PC-3 (cell line): ENCODE results near the gene TTC39B. TPM values are rescaled to one million over a fixed set of nuclear protein-coding genes. Genes with fewer than 3 reads are reported as not detected.

ENCODE experiments used
- ATAC-seq: fragments of 200-7000 bp; cut with Tn5 transposase; 2 replicates; pipeline ENCODE4 v1.9.1; 2020; ENCODE audit warnings: mild to moderate bottlenecking, moderate library complexity
- BruUV-seq: library from RNA; stranded (reverse); fragments of 400-500 nt; replicated peaks from 2 replicates; lab custom pipeline; 2021; lab: Mats Ljungman, UMichigan
- CTCF ChIA-PET: fragments of 300-600 bp; sonication (Branson Sonifier 250); formaldehyde crosslinking; loops from one replicate; lab custom pipeline; 2022; ENCODE audit warnings: antibody characterized with exemption; lab: Charles Lee
- POLR2A ChIA-PET: fragments of 300-600 bp; sonication (Branson Sonifier 250); formaldehyde crosslinking; loops from one replicate; lab custom pipeline; 2022; ENCODE audit warnings: antibody characterized with exemption; ENCODE audit not compliant: unreplicated experiment; lab: Charles Lee
- DNase-seq: peaks from one replicate; pipeline ENCODE4 v3.0.0-alpha.2; 2015
- H2AFZ ChIP-seq: fragments of 300-600 bp; sonication (generic); 2 replicates; pipeline ENCODE4 v1.6.0; 2016; ENCODE audit warnings: antibody characterized with exemption, low read length
- H3F3A ChIP-seq: fragments of 300-600 bp; sonication (generic); one replicate; pipeline ENCODE4 v1.6.0; 2017; ENCODE audit warnings: antibody characterized with exemption, low read length, control low read depth, mild to moderate bottlenecking; ENCODE audit not compliant: unreplicated experiment
- H3K27ac ChIP-seq: fragments of 300-600 bp; sonication (generic); 2 replicates; pipeline ENCODE4 v1.5.1; 2016; ENCODE audit warnings: mild to moderate bottlenecking, low read length
- H3K27me3 ChIP-seq: fragments of 300-600 bp; sonication (generic); 2 replicates; pipeline ENCODE4 v1.6.1; 2016; ENCODE audit warnings: low read length, mixed read lengths
- H3K36me3 ChIP-seq: fragments of 300-600 bp; sonication (generic); 2 replicates; pipeline ENCODE4 v1.6.1; 2016; ENCODE audit warnings: low read depth, mixed run types, low read length, mixed read lengths
- H3K4me1 ChIP-seq: fragments of 300-600 bp; sonication (generic); 2 replicates; pipeline ENCODE4 v1.5.1; 2016; ENCODE audit warnings: low read length; ENCODE audit not compliant: insufficient read depth
- H3K4me2 ChIP-seq: fragments of 300-600 bp; sonication (generic); 2 replicates; pipeline ENCODE4 v1.6.0; 2016; ENCODE audit warnings: low read length
- H3K4me3 ChIP-seq: fragments of 300-600 bp; sonication (generic); 2 replicates; pipeline ENCODE4 v1.5.1; 2016; ENCODE audit warnings: mild to moderate bottlenecking, low read length, mixed read lengths
- H3K79me2 ChIP-seq: fragments of 300-600 bp; sonication (generic); 2 replicates; pipeline ENCODE4 v1.6.1; 2017; ENCODE audit warnings: low read length, mixed read lengths
- H3K9ac ChIP-seq: fragments of 300-600 bp; sonication (generic); 2 replicates; pipeline ENCODE4 v1.6.0; 2016; ENCODE audit warnings: mild to moderate bottlenecking, low read length
- H3K9me2 ChIP-seq: fragments of 300-600 bp; sonication (generic); replicated peaks from 2 replicates; pipeline ENCODE4 v1.6.1; 2016; ENCODE audit warnings: mixed run types, low read length, mixed read lengths
- H3K9me3 ChIP-seq: fragments of 300-600 bp; sonication (generic); 2 replicates; pipeline ENCODE4 v1.6.1; 2016; ENCODE audit warnings: low read length, mixed read lengths
- H4K20me1 ChIP-seq: fragments of 300-600 bp; sonication (generic); 2 replicates; pipeline ENCODE4 v1.6.1; 2016; ENCODE audit warnings: low read length, mixed read lengths
- EZH2 ChIP-seq: fragments of 300-600 bp; sonication (generic); IDR thresholded peaks from one replicate; pipeline ENCODE4 v1.6.1; 2017; ENCODE audit warnings: antibody characterized with exemption, mild to moderate bottlenecking, low read length; ENCODE audit not compliant: unreplicated experiment
- EZH2phosphoT487 ChIP-seq: fragments of 300-600 bp; sonication (generic); IDR thresholded peaks from 2 replicates; pipeline ENCODE4 v1.6.1; 2018; ENCODE audit warnings: mild to moderate bottlenecking, antibody characterized with exemption, low read length, borderline replicate concordance
- intact Hi-C: fragments of 100-400 bp; cut with micrococcal nuclease; formaldehyde crosslinking; loops from 2 replicates; pipeline ENCODE4 v1.9.0; 2023
- total RNA-seq: library from RNA; depleted of rRNA; stranded (reverse); fragments of >200 nt; gene quantifications from 2 replicates; pipeline ENCODE4 v1.2.3, GENCODE V29; 2014
- TF ChIP-seq, protein P1 (sequence below): fragments of 300-600 bp; sonication (generic); conservative IDR thresholded peaks from 2 replicates; pipeline ENCODE4 v1.5.1; 2017; ENCODE audit warnings: antibody characterized with exemption, low read depth, mild to moderate bottlenecking, low read length

TTC39B gene
- total RNA-seq, 1 experiment from 2014 or later = 1.5 TPM

DNA sequence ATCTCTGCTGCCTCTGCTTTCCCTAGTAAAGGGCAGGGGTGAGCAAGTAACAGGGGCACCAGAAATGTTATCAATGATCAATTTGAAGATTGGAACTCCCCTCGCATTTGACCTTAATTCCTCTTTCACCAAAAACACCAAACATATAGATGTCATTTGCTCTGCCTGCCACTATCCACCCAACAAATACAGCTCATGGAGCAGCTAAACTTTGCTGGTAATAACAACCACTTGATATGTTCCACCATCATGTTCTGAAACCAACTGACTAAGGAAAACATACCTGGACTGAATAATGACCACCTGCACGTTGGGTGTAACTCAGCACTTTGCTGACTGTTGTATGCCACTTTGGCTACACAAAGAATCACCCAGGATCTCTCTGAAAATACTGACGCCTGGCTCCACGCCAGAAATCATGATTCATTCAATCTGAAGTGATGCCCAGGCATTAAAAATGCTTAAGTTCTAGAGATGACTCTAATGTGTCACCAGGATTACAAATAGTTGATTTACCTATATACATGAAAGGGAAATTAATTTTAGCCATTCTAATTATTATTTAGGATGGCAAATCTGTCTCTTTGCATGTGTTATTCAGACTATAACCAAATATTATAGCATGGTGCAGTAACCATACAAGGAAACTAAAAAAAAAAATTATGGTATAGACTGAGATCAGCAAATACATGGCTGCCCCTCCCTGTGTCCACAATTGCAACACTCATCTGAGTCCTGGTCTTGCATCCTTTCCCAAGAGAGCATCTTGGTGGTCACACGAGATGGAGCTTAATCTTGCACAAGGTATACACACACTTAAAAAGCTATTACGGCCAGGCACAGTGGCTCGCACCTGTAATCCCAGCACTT, 43.1 kb upstream of the TTC39B start:
- Histone ChIP-seq H3K27ac (peak overlapping the region; percentile 62), H3K36me3 (no peaks in the 10 kb centered on the region), H3K27me3 (no peaks in the 10 kb centered on the region), H3K79me2 (no peaks in the 10 kb centered on the region), H3K9me3 (no peaks in the 10 kb centered on the region), H3K4me2 (0 out of 2 replicates have a peak overlapping the region, but pooled peaks have one; percentile 10), H3K4me1 (peaks cover 31% of the 10 kb centered on the region), H3F3A (no peaks in the 10 kb centered on the region), H3K4me3 (no peak overlapping the region), H2AFZ (no peak overlapping the region), H3K9me2 (no peaks in the 10 kb centered on the region), H4K20me1 (no peaks in the 10 kb centered on the region), H3K9ac (no peak overlapping the region)
- ChIA-PET POLR2A (no interaction called here), CTCF (interaction anchor here (0.5 kb wide), 1 partner anchor 46 kb away, joined by 5 read pairs; no protein-coding TSS in a partner anchor)
- ATAC-seq (peak; percentile 48), DNase-seq (peak; percentile 91)
- TF ChIP-seq, protein P1, sequence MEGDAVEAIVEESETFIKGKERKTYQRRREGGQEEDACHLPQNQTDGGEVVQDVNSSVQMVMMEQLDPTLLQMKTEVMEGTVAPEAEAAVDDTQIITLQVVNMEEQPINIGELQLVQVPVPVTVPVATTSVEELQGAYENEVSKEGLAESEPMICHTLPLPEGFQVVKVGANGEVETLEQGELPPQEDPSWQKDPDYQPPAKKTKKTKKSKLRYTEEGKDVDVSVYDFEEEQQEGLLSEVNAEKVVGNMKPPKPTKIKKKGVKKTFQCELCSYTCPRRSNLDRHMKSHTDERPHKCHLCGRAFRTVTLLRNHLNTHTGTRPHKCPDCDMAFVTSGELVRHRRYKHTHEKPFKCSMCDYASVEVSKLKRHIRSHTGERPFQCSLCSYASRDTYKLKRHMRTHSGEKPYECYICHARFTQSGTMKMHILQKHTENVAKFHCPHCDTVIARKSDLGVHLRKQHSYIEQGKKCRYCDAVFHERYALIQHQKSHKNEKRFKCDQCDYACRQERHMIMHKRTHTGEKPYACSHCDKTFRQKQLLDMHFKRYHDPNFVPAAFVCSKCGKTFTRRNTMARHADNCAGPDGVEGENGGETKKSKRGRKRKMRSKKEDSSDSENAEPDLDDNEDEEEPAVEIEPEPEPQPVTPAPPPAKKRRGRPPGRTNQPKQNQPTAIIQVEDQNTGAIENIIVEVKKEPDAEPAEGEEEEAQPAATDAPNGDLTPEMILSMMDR = no peak
- TF ChIP-seq EZH2 (no peak), EZH2phosphoT487 (no peak)
- BruUV-seq = no TSS peak
- intact Hi-C loops = no loop called here

DNA sequence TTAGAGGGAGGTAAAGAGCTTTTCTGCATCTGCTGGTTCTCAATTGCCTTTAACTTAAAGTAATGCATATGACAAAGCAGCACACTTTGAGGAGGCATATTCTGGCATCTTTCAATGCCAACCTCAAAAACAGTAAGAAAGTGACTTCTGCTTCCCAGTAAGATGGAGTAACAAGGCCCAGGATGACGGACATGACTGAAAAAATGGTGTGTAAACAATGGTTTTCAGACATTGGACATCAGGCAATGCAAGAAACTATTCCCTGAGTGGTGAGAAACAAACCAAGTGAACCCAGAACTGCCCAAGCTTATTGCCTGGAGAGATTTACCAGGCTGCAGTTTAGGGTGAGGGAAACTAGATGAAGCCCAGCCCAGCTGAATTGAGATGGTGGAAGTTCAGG, 39.8 kb upstream of the TTC39B start:
- Histone ChIP-seq H4K20me1 (no peaks in the 10 kb centered on the region), H3K4me2 (no peak overlapping the region), H3K36me3 (no peaks in the 10 kb centered on the region), H3K79me2 (no peaks in the 10 kb centered on the region), H3K9me3 (no peaks in the 10 kb centered on the region), H3K9ac (no peak overlapping the region), H3F3A (no peaks in the 10 kb centered on the region), H3K9me2 (no peaks in the 10 kb centered on the region), H3K4me1 (peaks cover 19% of the 10 kb centered on the region), H2AFZ (no peak overlapping the region), H3K27me3 (no peaks in the 10 kb centered on the region), H3K27ac (no peak overlapping the region), H3K4me3 (no peak overlapping the region)
- ChIA-PET CTCF (no interaction called here), POLR2A (no interaction called here)
- DNase-seq (no peak), ATAC-seq (no peak)
- intact Hi-C loops = no loop called here
- TF ChIP-seq EZH2phosphoT487 (no peak), EZH2 (no peak)
- TF ChIP-seq, protein P1 = no peak
- no TSS peak for BruUV-seq

DNA sequence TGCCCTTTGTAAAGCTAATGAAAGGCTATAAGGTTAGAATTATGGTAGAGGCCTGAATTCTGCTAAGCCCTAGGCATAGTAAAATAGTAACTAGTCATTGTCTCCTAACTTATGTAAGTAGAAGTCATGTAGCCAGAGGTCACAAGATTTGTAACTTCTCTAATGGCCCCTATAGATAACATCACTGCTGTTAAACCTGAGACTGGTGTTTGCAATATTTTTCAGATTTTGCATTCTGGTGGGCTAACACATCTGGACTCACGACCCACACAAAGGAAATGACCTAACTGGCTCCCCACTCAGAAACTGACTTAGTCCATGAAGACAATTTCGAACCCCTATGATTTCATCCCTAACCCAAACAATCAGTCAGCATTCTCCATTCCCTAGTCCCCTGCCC, 37.2 kb upstream of the TTC39B start:
- H3K4me2 ChIP-seq = no peak overlapping the region
- TF ChIP-seq EZH2 (no peak), EZH2phosphoT487 (no peak)
- TF ChIP-seq, protein P1 = no peak
- H3K9me2 ChIP-seq = no peaks in the 10 kb centered on the region
- H4K20me1 ChIP-seq = no peaks in the 10 kb centered on the region
- H2AFZ ChIP-seq = no peak overlapping the region
- H3K79me2 ChIP-seq = no peaks in the 10 kb centered on the region
- ChIA-PET POLR2A (no interaction called here), CTCF (no interaction called here)
- no peak overlapping the region for H3K27ac ChIP-seq
- H3K4me1 ChIP-seq = no peaks in the 10 kb centered on the region
- H3K36me3 ChIP-seq = no peaks in the 10 kb centered on the region
- H3F3A ChIP-seq = no peaks in the 10 kb centered on the region
- no peaks in the 10 kb centered on the region for H3K27me3 ChIP-seq
- DNase-seq (no peak), ATAC-seq (no peak)
- intact Hi-C loops = no loop called here
- H3K9me3 ChIP-seq = no peaks in the 10 kb centered on the region
- BruUV-seq = no TSS peak
- H3K9ac ChIP-seq = no peak overlapping the region
- no peak overlapping the region for H3K4me3 ChIP-seq
